Adrenal gland (tissue), 12 donors: ENCODE results near the gene HMG20B. TPM values are rescaled to one million over a fixed set of nuclear protein-coding genes. Genes with fewer than 3 reads are reported as not detected.
A peak's percentile ranks its signal among the peaks of the same experiment; 100 is the strongest.

ENCODE experiments used
- DNase-seq, 7 donors: peaks; one replicate each; pipeline ENCODE4 v3.0.0-alpha.2; 2019 to 2020
- H3K27ac ChIP-seq, 5 donors: fragments of 200-600 bp; sonication (generic) in 4 of 5; 1 replicate in 3 of 5; 2 replicates in 2 of 5; pipeline versions ENCODE4 v1.5.1 to v1.8.0; 2016 to 2020; ENCODE audit warnings: mild to moderate bottlenecking in 1 of 5
- H3K27me3 ChIP-seq: fragments of 200-600 bp; 2 replicates; pipeline ENCODE4 v1.8.0; 2021
- H3K36me3 ChIP-seq, 2 donors: fragments of 200-600 bp; replicated peaks in 1 of 2; 1 replicate in 1 of 2; 2 replicates in 1 of 2; pipeline versions ENCODE4 v1.5.1 to v1.8.0; 2018 to 2022
- H3K4me1 ChIP-seq, 2 donors: fragments of 200-600 bp; replicated peaks in 1 of 2; 1 replicate in 1 of 2; 2 replicates in 1 of 2; pipeline versions ENCODE4 v1.5.1 to v1.8.0; 2018 to 2021
- H3K4me3 ChIP-seq, 4 donors: fragments of 200-600 bp; sonication (generic) in 3 of 4; one replicate each; pipeline ENCODE4 v1.5.1; 2016 to 2018
- H3K9me3 ChIP-seq, 3 donors: fragments of 200-600 bp; sonication (generic) in 1 of 3; replicated peaks in 1 of 3; 1 replicate in 2 of 3; 2 replicates in 1 of 3; pipeline versions ENCODE4 v1.5.1 to v1.8.0; 2016 to 2021
- POLR2A ChIP-seq, 2 donors: fragments of 450-650 bp; IDR thresholded peaks; one replicate each; pipeline ENCODE4 v1.6.1; 2017; ENCODE audit warnings: antibody characterized with exemption in 2 of 2, mild to moderate bottlenecking in 2 of 2, moderate library complexity in 1 of 2
- WGBS, 4 donors: extraction: QIAGEN DNeasy Blood & Tissue Kit in 2 of 4; methylation state at CpG; one replicate each; pipeline versions ENCODE4 v1.1.5 to v1.1.7; 2013 to 2017; 5-methylcytosine and 5-hydroxymethylcytosine counted together
- intact Hi-C, 2 donors: fragments of 100-400 bp; cut with DNase I; formaldehyde crosslinking; loops; one replicate each; pipeline versions ENCODE4 v1.14.1 to v1.15.0; 2022 to 2023
- polyA plus RNA-seq, 3 donors: library from polyadenylated mRNA; stranded (reverse); fragments of 200-250 nt in 2 of 3; fragments of 350-450 nt in 1 of 3; fragmentation: Illumina TruSeq in 1 of 3; extraction: RNeasy Lipid Tissue Mini Kit (QIAGEN cat#74804) in 1 of 3; gene quantifications; one replicate each; pipeline ENCODE4 v1.2.3, GENCODE V29; 2013 to 2014
- total RNA-seq, 9 donors: library from RNA; depleted of rRNA in 4 of 9; stranded (reverse); fragments of >200 nt in 4 of 9; fragments of 120-200 nt in 1 of 9; fragmentation: NEBNext Ultra II Directional in 1 of 9; extraction: Animal tissue kit (Norgen Biotek cat#: 25700) in 1 of 9; gene quantifications; one replicate each; pipeline versions ENCODE4 v1.1.0 to v1.2.4, GENCODE V29; 2013 to 2023
- TF ChIP-seq, protein P1 (sequence below), 6 experiments: fragments of 450-650 bp in 4 of 6; fragments of 200-600 bp in 2 of 6; sonication (generic) in 1 of 6; IDR thresholded peaks; 1 replicate in 5 of 6; 2 replicates in 1 of 6; pipeline versions ENCODE4 v1.5.1 to v1.8.0; 2016 to 2021; ENCODE audit warnings: antibody characterized with exemption in 6 of 6, mild to moderate bottlenecking in 2 of 6, moderate library complexity in 1 of 6
- donor health status: healthy with polysubstance abuse.
- donor health status: Bipolar disorder and iron deficiency.
- donor health status: DM: yes; HTN: yes; CAD: no.
- donor health status: DM: no; HTN: no; CAD: no.
- donor health status: DM: no; HTN: no; CAD: no.
- donor health status: DM: yes; HTN: yes; CAD: no.

The HMG20B gene
- total and polyA plus RNA-seq, 12 donors, result 18.1 to 178 (median 102) TPM

DNA sequence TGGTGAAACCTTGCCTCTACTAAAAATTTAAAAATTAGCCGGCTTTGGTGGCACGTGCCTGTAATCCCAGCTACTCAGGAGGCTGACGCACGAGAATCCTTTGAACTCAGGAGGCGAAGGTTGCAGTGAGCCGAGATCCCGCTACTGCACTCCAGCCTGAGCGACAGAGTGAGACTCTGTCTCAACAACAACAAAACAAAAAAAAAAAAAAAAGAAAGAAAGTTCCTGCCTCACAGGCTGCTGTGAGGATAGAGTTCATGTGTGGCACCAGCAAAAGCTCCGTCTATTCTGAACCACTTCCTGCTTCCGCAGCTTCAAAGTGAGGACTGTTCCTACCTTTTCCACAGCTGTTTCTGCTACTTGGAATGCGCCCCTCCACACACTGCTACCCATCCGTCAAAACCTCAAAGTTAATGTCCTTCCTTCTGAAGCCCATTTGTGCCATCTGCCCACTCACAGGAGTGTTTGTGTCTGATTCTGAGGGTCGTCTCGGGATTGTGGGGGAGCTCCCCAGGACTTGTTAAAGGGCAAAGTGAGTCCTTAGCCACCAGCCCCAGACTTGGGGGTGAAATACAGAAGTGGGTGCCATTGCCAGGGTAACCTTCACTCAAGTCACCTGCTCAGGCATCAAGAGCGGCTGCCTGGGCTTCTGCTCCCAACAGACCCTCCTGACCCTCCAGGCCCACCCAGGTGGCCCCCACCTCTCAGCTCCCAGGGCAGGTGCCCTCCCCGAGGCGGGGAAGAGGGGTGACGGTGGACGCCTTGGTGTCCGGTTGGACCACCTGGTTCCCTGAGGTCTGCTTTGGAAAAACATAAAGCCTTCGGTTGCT, 18.3 kb upstream of the HMG20B start:
- TF ChIP-seq, protein P1, sequence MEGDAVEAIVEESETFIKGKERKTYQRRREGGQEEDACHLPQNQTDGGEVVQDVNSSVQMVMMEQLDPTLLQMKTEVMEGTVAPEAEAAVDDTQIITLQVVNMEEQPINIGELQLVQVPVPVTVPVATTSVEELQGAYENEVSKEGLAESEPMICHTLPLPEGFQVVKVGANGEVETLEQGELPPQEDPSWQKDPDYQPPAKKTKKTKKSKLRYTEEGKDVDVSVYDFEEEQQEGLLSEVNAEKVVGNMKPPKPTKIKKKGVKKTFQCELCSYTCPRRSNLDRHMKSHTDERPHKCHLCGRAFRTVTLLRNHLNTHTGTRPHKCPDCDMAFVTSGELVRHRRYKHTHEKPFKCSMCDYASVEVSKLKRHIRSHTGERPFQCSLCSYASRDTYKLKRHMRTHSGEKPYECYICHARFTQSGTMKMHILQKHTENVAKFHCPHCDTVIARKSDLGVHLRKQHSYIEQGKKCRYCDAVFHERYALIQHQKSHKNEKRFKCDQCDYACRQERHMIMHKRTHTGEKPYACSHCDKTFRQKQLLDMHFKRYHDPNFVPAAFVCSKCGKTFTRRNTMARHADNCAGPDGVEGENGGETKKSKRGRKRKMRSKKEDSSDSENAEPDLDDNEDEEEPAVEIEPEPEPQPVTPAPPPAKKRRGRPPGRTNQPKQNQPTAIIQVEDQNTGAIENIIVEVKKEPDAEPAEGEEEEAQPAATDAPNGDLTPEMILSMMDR (IDR thresholded peaks at IDR 0.05), result no peak
- no peak for TF ChIP-seq POLR2A (IDR thresholded peaks at IDR 0.05)
- Histone ChIP-seq H3K27ac (peak overlapping the region in 3 of 5 donors; percentile 29 to 70 (median 58)), H3K27me3 (no peaks in the 10 kb centered on the region), H3K4me1 (peaks cover 14 to 24% of the 10 kb centered on the region in 2 donors), H3K9me3 (no peaks in the 10 kb centered on the region), H3K4me3 (no peak overlapping the region), H3K36me3 (no peaks in the 10 kb centered on the region)
- intact Hi-C loops, result no loop called here
- WGBS, 4 donors, result 72 to 84% (median 77%) methylated on average over 21 of the region's 21 CpGs
- no peak for DNase-seq

DNA sequence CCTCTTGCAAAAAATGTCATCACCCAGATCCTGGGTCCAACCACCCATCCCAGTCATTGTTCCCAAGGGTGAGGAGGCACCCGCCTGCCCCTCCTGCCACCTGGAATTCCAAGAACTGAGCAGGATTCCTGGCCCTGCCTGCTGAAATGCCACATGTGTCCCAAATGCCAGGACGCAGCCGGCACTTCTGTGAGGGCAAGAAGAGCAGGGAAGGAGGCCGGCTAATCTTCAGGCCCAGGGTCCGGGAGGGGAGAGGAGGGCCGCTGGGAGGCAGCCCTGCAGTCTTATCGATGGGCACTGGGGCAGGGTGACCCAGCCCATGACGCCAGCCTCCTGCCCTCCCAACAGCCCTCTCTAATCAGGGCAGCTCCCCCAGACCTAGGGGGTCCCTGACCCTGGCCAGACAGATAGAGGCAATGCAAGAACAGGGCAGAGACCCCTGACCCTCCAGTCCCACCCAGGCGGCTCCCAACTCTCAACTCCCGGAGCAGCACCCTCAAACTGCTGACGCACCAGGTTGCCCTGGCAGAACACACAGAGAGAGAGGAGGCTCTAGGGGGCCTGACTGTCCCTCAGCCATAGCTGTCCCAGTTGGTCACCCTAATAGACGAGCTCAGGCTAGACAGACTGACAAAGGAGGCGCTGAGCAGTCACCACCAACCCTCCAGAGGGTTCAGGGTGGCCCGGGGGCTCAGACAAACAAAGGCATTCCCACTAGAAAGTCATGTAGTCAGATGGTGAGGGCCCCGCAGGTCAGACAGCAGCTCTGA, 16.9 kb upstream of the HMG20B start:
- peak overlapping the region in 1 of 5 donors; percentile 18 for H3K27ac ChIP-seq
- H3K4me1 ChIP-seq, result peaks cover 14 to 24% of the 10 kb centered on the region in 2 donors
- H3K36me3 ChIP-seq, result no peaks in the 10 kb centered on the region
- TF ChIP-seq, protein P1 (IDR thresholded peaks at IDR 0.05), result no peak
- no peak for TF ChIP-seq POLR2A (IDR thresholded peaks at IDR 0.05)
- DNase-seq, result no peak
- H3K9me3 ChIP-seq, result no peaks in the 10 kb centered on the region
- intact Hi-C loops, result no loop called here
- peak overlapping the region in 2 of 4 donors; percentile 81 to 100 for H3K4me3 ChIP-seq
- 68 to 83% (median 78%) methylated on average over 6 to 15 of the region's 15 CpGs for WGBS, 4 donors
- no peaks in the 10 kb centered on the region for H3K27me3 ChIP-seq

DNA sequence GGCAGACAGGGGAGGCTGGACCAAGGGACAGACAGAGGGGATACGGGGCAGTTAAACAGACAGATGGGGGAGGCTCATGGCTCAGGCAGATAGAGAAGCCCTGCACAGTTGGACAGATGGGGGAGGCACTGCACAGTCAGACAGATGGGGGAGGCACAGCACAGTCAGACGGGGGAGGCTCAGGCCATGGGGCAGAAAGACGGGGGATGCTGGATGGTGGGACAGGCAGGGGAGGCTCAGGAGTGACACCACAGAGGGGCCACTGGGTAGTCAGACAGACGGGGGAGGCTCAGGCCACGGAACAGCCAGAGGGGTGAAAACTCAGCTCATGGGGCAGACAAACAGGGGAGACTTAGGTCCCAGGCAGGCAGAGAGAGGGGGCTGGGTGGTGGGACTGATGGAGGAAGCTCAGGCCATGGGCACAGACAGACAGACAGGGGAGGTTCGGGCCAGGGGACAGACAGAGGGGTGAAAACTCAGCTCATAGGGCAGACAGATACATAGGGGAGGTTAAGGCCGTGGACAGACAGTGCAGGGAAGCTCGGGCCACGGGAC, 16.2 kb upstream of the HMG20B start:
- no peaks in the 10 kb centered on the region for H3K36me3 ChIP-seq
- H3K4me3 ChIP-seq, result peak overlapping the region; percentile 25 to 100 (median 58)
- no peak for DNase-seq
- WGBS, 4 donors, result 20 to 29% (median 26%) methylated on average over 8 to 9 of the region's 9 CpGs
- TF ChIP-seq POLR2A (IDR thresholded peaks at IDR 0.05), result no peak
- TF ChIP-seq, protein P1 (IDR thresholded peaks at IDR 0.05), result no peak
- H3K27me3 ChIP-seq, result no peaks in the 10 kb centered on the region
- H3K4me1 ChIP-seq, result peaks cover 14 to 24% of the 10 kb centered on the region in 2 donors
- H3K27ac ChIP-seq, result peak overlapping the region in 3 of 5 donors; percentile 35 to 89 (median 41)
- no peaks in the 10 kb centered on the region for H3K9me3 ChIP-seq
- intact Hi-C loops, result no loop called here

DNA sequence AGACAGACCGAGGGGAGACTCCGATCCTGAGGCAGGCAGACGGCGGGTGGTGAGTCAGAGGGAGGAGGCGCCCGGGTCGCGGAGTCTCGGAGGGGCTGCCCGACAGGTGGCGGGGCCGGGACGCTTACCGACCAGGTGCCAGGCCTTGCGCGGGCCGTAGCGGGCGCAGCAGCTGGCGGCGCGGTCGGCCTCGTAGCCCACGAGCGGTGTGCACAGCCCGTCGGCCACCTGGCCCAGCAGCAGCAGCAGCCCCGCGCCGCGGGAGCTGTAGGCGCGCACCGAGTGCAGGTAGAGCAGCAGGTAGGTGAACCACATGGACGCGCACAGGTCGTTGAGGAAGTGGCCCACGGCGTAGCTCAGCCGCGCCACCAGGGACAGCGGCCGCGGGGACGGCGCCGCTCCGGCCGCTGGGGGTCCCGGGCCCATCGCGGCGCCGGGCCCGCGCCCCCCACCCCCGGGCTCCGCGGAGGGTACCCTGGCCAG, 15.7 kb upstream of the HMG20B start:
- no peak for TF ChIP-seq POLR2A (IDR thresholded peaks at IDR 0.05)
- TF ChIP-seq, protein P1 (IDR thresholded peaks at IDR 0.05), result peak in 2 of 6 experiments; percentile 9 to 33
- no peaks in the 10 kb centered on the region for H3K9me3 ChIP-seq
- intact Hi-C loops, result no loop called here
- H3K36me3 ChIP-seq, result no peaks in the 10 kb centered on the region
- peak overlapping the region; percentile 25 to 100 (median 58) for H3K4me3 ChIP-seq
- peak in 5 of 7 donors; percentile 51 to 67 (median 59) for DNase-seq
- H3K27me3 ChIP-seq, result no peaks in the 10 kb centered on the region
- 0% methylated on average over 5 to 60 of the region's 60 CpGs; no CpG with 5 or more reads in 1 of the 4 donors for WGBS, 4 donors
- H3K27ac ChIP-seq, result peak overlapping the region in 3 of 5 donors; percentile 35 to 89 (median 41)
- peaks cover 14 to 24% of the 10 kb centered on the region in 2 donors for H3K4me1 ChIP-seq
